Hepatocyte (in vitro differentiated cells): Measurements from ENCODE around the gene CSTPP1. TPM values are rescaled to one million over a fixed set of nuclear protein-coding genes. Genes with fewer than 3 reads are reported as not detected.

ENCODE experiments used
- DNase-seq: peaks from one replicate; pipeline ENCODE4 v3.0.0-alpha.2; 2016; ENCODE audit warnings: low spot score
- H2AFZ ChIP-seq: fragments of 200-600 bp; sonication (generic); 2 replicates; pipeline ENCODE4 v1.6.0; 2016; ENCODE audit warnings: antibody characterized with exemption, mild to moderate bottlenecking
- H3K27ac ChIP-seq: fragments of 200-600 bp; sonication (generic); 2 replicates; pipeline ENCODE4 v1.5.1; 2016; ENCODE audit warnings: mild to moderate bottlenecking
- H3K27me3 ChIP-seq: fragments of 200-600 bp; sonication (generic); 2 replicates; pipeline ENCODE4 v1.6.1; 2016
- H3K36me3 ChIP-seq: fragments of 200-600 bp; sonication (generic); replicated peaks from 2 replicates; pipeline ENCODE4 v1.5.1; 2016; ENCODE audit warnings: low read depth; ENCODE audit not compliant: insufficient read depth
- H3K4me1 ChIP-seq: fragments of 200-600 bp; sonication (generic); 2 replicates; pipeline ENCODE4 v1.5.1; 2016; ENCODE audit warnings: mild to moderate bottlenecking, moderate library complexity; ENCODE audit not compliant: insufficient read depth
- H3K4me2 ChIP-seq: fragments of 200-600 bp; sonication (generic); 2 replicates; pipeline ENCODE4 v1.6.0; 2016
- H3K4me3 ChIP-seq: fragments of 200-600 bp; sonication (generic); 2 replicates; pipeline ENCODE4 v1.5.1; 2016; ENCODE audit warnings: mild to moderate bottlenecking
- H3K79me2 ChIP-seq: fragments of 200-600 bp; sonication (generic); 2 replicates; pipeline ENCODE4 v1.6.0; 2017; ENCODE audit warnings: mild to moderate bottlenecking
- H3K9me2 ChIP-seq: fragments of 200-600 bp; sonication (generic); replicated peaks from 2 replicates; pipeline ENCODE4 v1.6.0; 2017; ENCODE audit warnings: mild to moderate bottlenecking; ENCODE audit not compliant: insufficient read depth
- H3K9me3 ChIP-seq: fragments of 200-600 bp; sonication (generic); 2 replicates; pipeline ENCODE4 v1.5.1; 2016; ENCODE audit warnings: low read depth, mild to moderate bottlenecking
- H4K20me1 ChIP-seq: fragments of 200-600 bp; sonication (generic); 2 replicates; pipeline ENCODE4 v1.6.0; 2016; ENCODE audit warnings: mild to moderate bottlenecking; ENCODE audit not compliant: insufficient read depth, poor library complexity, severe bottlenecking
- CTCF ChIP-seq: fragments of 200-600 bp; sonication (generic); IDR thresholded peaks from 2 replicates; pipeline ENCODE4 v1.5.1; 2016; ENCODE audit warnings: antibody characterized with exemption, mild to moderate bottlenecking; ENCODE audit not compliant: poor library complexity
- EZH2 ChIP-seq: fragments of 200-600 bp; sonication (generic); IDR thresholded peaks from 2 replicates; pipeline ENCODE4 v1.6.1; 2016; ENCODE audit warnings: antibody characterized with exemption, mild to moderate bottlenecking, borderline replicate concordance
- EZH2phosphoT487 ChIP-seq: fragments of 200-600 bp; sonication (generic); IDR thresholded peaks from one replicate; pipeline ENCODE4 v1.6.1; 2018; ENCODE audit warnings: antibody characterized with exemption, mild to moderate bottlenecking, low read depth, moderate library complexity; ENCODE audit not compliant: unreplicated experiment, severe bottlenecking
- WGBS: methylation state at CpG from one replicate; pipeline ENCODE4 v1.1.6; 2016; ENCODE audit warnings: low lambda C conversion rate; ENCODE audit errors: missing lambda C conversion rate; 5-methylcytosine and 5-hydroxymethylcytosine counted together
- microRNA-seq: library from miRNA; unstranded; fragments of <30 nt; microRNA quantifications from one replicate; pipeline ENCODE4, GENCODE V29; 2017
- polyA plus RNA-seq: library from polyadenylated mRNA; unstranded; fragments of >200 nt; fragmentation: Nextera tagmentation; extraction: Ambion mirVana; gene quantifications from 2 replicates; pipeline ENCODE4 v1.2.1, GENCODE V29; 2016
- small RNA-seq: library from RNA; depleted of rRNA; stranded (forward); fragments of <200 nt; gene quantifications from one replicate; pipeline ENCODE3, GENCODE V24; 2014
- total RNA-seq: library from RNA; depleted of rRNA; stranded (reverse); fragments of >200 nt; gene quantifications from 2 replicates; pipeline ENCODE4 v1.2.3, GENCODE V29; 2014

The CSTPP1 gene
- total and polyA plus RNA-seq, 2 experiments from 2014 or later, result 23.0 to 44.3 TPM

DNA sequence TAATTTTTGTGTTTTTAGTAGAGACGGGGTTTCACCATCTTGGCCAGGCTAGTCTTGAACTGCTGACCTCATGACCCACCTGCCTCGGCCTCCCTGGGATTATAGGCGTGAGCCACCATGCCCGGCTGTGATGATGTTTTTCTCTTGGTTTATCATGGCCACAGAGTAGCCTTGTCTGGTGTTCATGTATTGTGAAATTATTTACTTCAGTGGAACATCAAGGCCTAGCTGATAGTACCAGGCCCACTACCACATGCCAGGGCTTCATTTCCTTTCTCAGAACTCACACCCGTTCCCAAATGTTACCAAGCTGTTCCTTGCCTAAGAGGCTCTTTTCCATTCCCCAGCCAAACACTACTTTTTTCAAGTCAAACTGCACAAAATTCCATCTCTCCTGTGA, 272.1 kb downstream of the CSTPP1 start:
- H3K4me1 ChIP-seq, result no peaks in the 10 kb centered on the region
- no peaks in the 10 kb centered on the region for H3K79me2 ChIP-seq
- H3K4me2 ChIP-seq, result no peak overlapping the region
- H2AFZ ChIP-seq, result no peak overlapping the region
- H3K4me3 ChIP-seq, result no peak overlapping the region
- H4K20me1 ChIP-seq, result no peaks in the 10 kb centered on the region
- no peak for TF ChIP-seq CTCF
- TF ChIP-seq EZH2phosphoT487, result no peak
- no peak for TF ChIP-seq EZH2
- DNase-seq, result no peak
- no peak overlapping the region for H3K27ac ChIP-seq
- WGBS, result 91% methylated on average over 5 of the region's 5 CpGs
- H3K27me3 ChIP-seq, result no peaks in the 10 kb centered on the region
- no peaks in the 10 kb centered on the region for H3K9me2 ChIP-seq
- H3K9me3 ChIP-seq, result no peaks in the 10 kb centered on the region
- no peaks in the 10 kb centered on the region for H3K36me3 ChIP-seq

Small RNAs within 50 kb of the gene (microRNA-seq; reads per million reads assigned to microRNA genes)
- gene MIR6745, result not detected

Small RNAs within 50 kb of the gene (small RNA-seq; reads per million reads assigned to genes)
- not detected for gene MIR6745

Other genes starting within 250 kb of the CSTPP1 start
- gene ARHGAP1, start 236.1 kb upstream of the CSTPP1 start, total RNA-seq, result 19.6 and 23.4 TPM in 2 replicates
- gene ARHGAP1, start 236.1 kb upstream of the CSTPP1 start, polyA plus RNA-seq, result 56.0 and 62.8 TPM in 2 replicates
- gene ZNF408, start 235.7 kb upstream of the CSTPP1 start, total RNA-seq, result 7.8 and 10.4 TPM in 2 replicates
- 10.7 and 13.6 TPM in 2 replicates for gene ZNF408, start 235.7 kb upstream of the CSTPP1 start, polyA plus RNA-seq
- 79.7 and 85.9 TPM in 2 replicates for gene F2, start 217.5 kb upstream of the CSTPP1 start, total RNA-seq
- gene F2, start 217.5 kb upstream of the CSTPP1 start, polyA plus RNA-seq, result 96.2 and 111 TPM in 2 replicates
- gene CKAP5, start 90.5 kb upstream of the CSTPP1 start, total RNA-seq, result 43.5 and 53.3 TPM in 2 replicates
- 21.9 and 23.7 TPM in 2 replicates for gene CKAP5, start 90.5 kb upstream of the CSTPP1 start, polyA plus RNA-seq
- 7.1 and 8.0 TPM in 2 replicates for gene LRP4, start 18.2 kb upstream of the CSTPP1 start, total RNA-seq
- 6.4 and 8.0 TPM in 2 replicates for gene LRP4, start 18.2 kb upstream of the CSTPP1 start, polyA plus RNA-seq
- 135 and 146 TPM in 2 replicates for gene ARFGAP2, start 240.1 kb downstream of the CSTPP1 start, total RNA-seq
- gene ARFGAP2, start 240.1 kb downstream of the CSTPP1 start, polyA plus RNA-seq, result 64.3 and 76.9 TPM in 2 replicates
- gene PACSIN3, start 249.7 kb downstream of the CSTPP1 start, total RNA-seq, result 35.2 and 53.7 TPM in 2 replicates
- gene PACSIN3, start 249.7 kb downstream of the CSTPP1 start, polyA plus RNA-seq, result 68.1 and 70.7 TPM in 2 replicates